AG10803 (cell line): Measurements from ENCODE around the gene TAF12.

ENCODE experiments used
- DNase-seq: peaks from one replicate; pipeline ENCODE4 v3.0.0; 2010; ENCODE audit warnings: low read depth
- H3K4me3 ChIP-seq: 2 replicates; pipeline ENCODE4 v1.5.1; 2011; ENCODE audit warnings: mild to moderate bottlenecking, low read length, control low read depth
- TF ChIP-seq, protein P1 (sequence below): conservative IDR thresholded peaks from 2 replicates; pipeline ENCODE4 v1.5.1; 2011; ENCODE audit warnings: mild to moderate bottlenecking, low read length, control low read depth, inconsistent platforms

TAF12 gene

GRCh38 chr1:28632560-28632959, 10.3 kb downstream of the TAF12 start:
- TF ChIP-seq, protein P1, sequence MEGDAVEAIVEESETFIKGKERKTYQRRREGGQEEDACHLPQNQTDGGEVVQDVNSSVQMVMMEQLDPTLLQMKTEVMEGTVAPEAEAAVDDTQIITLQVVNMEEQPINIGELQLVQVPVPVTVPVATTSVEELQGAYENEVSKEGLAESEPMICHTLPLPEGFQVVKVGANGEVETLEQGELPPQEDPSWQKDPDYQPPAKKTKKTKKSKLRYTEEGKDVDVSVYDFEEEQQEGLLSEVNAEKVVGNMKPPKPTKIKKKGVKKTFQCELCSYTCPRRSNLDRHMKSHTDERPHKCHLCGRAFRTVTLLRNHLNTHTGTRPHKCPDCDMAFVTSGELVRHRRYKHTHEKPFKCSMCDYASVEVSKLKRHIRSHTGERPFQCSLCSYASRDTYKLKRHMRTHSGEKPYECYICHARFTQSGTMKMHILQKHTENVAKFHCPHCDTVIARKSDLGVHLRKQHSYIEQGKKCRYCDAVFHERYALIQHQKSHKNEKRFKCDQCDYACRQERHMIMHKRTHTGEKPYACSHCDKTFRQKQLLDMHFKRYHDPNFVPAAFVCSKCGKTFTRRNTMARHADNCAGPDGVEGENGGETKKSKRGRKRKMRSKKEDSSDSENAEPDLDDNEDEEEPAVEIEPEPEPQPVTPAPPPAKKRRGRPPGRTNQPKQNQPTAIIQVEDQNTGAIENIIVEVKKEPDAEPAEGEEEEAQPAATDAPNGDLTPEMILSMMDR: no peak

DNA sequence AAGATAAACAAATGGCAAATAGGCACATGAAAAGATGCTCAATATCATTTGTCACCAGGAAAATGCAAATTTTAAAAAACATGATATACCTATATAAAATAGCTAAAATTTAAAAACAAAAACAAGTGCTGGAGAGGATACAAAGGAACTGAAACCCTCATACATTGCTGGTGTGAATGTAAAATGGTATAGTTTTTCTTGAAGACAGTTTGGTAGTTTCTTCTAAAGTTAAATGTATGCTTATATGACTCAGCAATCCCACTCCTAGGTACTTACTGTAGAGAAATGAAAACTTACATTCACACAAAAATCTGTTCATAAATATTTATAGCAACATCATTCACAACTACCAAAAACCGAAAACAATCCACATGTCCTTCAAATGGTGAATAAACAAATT, 11.2 kb downstream of the TAF12 start:
- no peak overlapping the region for H3K4me3 ChIP-seq
- TF ChIP-seq, protein P1: no peak
- no peak for DNase-seq

More at GRCh38 chr1:28632560-28632959, 10.3 kb downstream of the TAF12 start:
- no peak for DNase-seq
- H3K4me3 ChIP-seq: no peak overlapping the region

DNA sequence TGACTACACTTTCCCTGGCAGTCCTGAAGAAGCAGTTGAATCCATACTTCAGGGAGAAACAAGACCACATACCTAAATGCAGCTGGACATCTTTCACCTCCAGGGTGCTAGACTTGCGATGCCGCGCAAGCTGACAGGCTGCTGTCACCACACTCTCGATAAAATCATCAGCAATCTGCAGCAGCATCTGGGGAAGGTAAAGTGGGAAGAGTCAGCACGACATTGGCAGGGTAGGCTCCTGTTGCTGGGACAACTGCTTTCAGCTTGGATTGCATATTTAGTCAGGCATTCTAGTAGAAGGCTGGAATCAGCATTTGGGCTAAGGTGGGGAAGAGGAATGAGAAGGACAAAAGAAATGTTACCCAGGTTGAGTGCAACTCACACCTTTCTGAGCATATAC, 29.7 kb downstream of the TAF12 start:
- TF ChIP-seq, protein P1: no peak
- DNase-seq: no peak
- no peak overlapping the region for H3K4me3 ChIP-seq

DNA sequence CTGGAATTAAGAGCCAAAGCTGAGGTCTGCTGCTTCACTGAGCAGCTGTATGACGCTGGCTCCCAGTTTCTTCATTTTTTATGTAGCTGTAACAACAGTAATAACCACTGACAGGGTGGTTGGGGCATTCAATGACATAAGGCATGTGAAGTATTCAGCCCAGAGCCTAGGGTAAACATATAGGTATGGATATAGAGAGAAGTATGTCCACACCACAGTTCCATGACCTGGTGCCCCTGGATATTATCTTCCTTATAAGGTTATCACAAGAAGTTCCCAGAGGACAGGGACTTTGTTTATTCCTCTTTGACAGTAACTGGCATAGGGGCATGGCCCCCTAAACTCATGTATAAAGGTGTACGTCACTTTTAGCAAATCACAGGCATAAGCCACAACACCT, 36.1 kb downstream of the TAF12 start:
- no peak overlapping the region for H3K4me3 ChIP-seq
- TF ChIP-seq, protein P1: no peak
- DNase-seq: no peak

DNA sequence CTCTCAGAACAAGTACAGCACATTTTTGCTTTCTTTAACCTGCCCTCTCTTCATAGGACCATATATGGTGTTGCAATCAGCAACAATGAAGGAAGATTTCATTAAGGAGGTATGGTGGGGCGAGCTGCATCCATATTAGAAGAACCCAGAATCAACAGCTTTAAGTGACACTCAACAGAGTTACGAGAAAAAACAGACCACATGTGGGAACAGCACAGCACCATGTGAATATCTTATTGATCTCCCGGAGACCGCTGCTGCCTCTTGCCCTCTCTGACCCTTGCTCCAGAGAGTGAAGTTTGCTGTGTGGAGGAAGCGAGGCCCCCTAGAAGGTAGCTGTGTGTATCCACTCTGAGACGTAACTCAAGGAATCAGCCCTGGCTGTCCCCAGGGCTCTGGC, 37.9 kb downstream of the TAF12 start:
- no peak for DNase-seq
- H3K4me3 ChIP-seq: no peak overlapping the region
- TF ChIP-seq, protein P1: no peak

- DNase-seq: no peak
- H3K4me3 ChIP-seq: no peak overlapping the region
- TF ChIP-seq, protein P1: no peak
Observed at GRCh38 chr1:28604411-28604810, 38.5 kb downstream of the TAF12 start.

DNA sequence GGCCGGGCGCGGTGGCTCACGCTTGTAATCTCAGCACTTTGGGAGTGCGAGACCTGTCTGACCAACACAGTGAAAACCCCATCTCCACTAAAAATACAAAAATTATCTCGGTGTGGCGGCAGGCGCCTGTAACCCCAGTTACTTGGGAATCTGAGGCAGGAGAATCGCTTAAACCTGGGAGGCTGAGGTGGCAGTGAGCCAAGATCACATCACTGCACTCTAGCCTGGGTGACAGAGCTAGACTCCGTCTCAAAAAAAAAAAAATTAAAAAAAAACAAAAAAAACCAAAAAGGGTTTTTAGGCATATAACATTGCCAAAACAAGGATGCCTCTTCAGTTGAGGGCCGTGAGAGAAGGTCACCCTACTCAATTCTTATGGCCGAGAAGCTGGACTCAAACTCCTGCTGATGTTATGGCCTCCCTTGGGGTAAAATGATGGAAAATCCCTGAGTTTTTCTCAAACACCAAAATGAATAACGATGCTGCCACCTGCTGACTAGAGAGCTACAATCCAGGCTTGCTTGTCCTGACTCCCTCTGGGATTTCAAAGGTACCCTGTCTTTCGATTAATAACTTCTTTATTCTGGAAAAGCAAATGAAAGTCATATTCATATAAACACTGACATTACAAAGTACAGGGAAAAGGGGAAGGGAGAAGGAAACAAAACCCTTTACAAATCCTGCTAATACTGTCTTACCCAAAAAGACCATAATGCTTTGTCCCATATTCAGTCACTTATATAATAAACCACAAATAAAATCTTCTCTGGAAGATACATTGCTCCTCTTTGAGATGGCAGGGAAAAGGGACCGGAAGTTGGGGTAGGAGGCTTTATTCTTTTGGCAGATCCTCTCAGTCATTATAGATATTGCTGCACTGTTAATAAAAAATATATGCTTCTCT, 40.1 kb downstream of the TAF12 start:
- no peak overlapping the region for H3K4me3 ChIP-seq
- TF ChIP-seq, protein P1: peak; percentile 90
- DNase-seq: peak; percentile 76
